GM12864 (cell line): ENCODE results near the gene TADA1.

Experiments used
- DNase-seq: peaks from one replicate; pipeline ENCODE4 v3.0.0-alpha.2; 2011; ENCODE audit warnings: low read depth
- H3K4me3 ChIP-seq: 2 replicates; pipeline ENCODE4 v1.5.1; 2011; ENCODE audit warnings: mild to moderate bottlenecking, low read depth, low read length, control low read depth
- CTCF ChIP-seq: IDR thresholded peaks from 2 replicates; pipeline ENCODE4 v1.5.1; 2011; ENCODE audit warnings: low read depth, mild to moderate bottlenecking, moderate library complexity, low read length, control low read depth, inconsistent platforms; ENCODE audit errors: missing control alignments

TADA1 gene

DNA sequence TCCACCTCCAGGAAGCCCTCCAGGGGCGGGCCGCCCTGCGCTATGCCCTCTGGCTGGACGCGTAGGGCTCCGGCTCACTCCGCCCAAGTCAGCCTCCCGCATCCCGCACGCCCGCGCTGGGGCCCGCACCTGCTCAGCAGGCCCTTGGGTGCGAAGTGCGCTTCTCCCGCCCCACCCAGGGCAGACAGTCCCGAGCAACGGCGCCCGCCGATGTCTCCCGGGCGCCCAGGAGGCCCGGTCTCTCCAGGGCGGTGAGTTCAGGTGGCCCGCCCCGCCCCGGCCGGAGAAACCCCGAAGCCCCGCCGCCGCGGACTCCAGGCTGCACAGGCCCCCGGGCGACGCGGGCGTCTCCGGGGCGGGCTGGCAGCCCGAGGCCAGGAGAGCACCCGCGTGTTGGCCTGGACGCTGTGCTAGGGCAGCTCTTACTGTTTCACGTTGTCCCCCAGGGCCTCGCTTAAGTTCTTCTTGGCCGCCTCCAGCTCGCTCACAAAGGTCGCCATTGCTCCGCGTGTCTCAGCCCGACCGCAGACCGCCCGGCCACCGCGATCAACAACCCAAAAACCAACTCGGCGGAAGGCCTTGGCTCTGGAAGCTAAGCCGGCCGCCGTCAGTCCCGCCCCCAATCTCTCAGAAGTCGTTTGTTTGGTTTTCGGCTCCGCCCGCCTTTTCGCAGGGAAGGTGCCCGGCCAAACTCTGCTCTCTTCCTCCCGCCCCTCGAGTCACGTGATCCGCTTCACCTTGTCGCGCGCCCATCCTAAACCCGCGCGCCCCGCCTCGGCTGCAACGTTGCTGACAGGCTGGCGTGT, at the start of gene TADA1:
Gene TADA1, minus strand, starts transcription at position 531 of the 806 bp plus-strand sequence. Its CDS starts 31 bp downstream, at position 500.
- peak within 1 kb of the TSS; percentile 84 for H3K4me3 ChIP-seq
- DNase-seq: peak; percentile 95
- TF ChIP-seq CTCF: no peak

- TF ChIP-seq CTCF: no peak
- DNase-seq: peak; percentile 13
- no peak overlapping the region for H3K4me3 ChIP-seq
Observed at GRCh38 chr1:166924823-166925541, 48.9 kb upstream of the TADA1 start.

DNA sequence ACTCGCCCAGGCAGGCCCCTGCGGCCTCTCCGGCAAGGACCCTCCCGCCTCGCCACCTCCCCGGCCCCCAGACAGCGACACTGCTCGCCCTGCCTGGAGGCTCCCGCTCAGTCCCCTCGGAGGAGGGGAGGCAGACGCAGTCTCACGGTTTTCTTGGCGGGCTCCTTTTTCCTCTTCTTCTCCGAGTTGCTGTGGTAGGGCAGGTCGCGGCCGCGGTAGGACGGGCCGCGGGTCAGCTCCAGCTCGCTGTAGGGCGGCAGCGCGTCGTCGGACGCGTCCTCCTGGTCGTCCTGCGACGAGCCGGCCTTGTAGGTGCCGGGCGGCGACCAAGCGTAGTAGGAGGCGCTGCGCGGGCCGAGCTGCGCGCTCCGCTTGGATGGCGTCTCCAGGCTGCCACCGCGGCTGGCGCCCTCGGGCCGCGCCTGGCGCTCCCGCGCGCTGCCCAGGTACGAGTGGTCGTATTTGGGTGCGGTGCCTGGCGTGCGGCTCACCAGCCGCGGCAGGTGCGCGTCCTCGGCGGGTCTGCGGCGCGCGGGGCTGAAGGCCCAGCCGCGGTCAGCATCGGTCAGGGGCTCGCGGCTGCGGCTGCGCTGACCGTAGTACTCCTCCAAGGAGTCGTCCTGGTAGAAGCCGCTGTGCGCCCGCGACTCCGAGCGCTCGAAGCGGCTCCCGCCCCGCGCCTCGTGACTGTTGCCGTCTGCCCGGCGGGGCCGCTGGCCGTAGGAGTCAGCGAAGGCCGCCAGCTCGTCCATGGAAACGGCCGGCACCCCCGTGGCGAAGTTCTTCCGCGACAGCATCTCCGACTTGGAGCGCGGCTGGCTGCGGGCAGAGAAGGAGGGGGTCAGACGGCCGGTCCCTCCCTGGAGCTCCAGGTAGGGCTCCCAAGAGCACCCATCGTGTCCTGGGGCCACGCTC, 44.8 kb upstream of the TADA1 start:
- no peak overlapping the region for H3K4me3 ChIP-seq
- DNase-seq: no peak
- no peak for TF ChIP-seq CTCF

GRCh38 chr1:166918956-166919316, 42.9 kb upstream of the TADA1 start:
- no peak for TF ChIP-seq CTCF
- DNase-seq: no peak

DNA sequence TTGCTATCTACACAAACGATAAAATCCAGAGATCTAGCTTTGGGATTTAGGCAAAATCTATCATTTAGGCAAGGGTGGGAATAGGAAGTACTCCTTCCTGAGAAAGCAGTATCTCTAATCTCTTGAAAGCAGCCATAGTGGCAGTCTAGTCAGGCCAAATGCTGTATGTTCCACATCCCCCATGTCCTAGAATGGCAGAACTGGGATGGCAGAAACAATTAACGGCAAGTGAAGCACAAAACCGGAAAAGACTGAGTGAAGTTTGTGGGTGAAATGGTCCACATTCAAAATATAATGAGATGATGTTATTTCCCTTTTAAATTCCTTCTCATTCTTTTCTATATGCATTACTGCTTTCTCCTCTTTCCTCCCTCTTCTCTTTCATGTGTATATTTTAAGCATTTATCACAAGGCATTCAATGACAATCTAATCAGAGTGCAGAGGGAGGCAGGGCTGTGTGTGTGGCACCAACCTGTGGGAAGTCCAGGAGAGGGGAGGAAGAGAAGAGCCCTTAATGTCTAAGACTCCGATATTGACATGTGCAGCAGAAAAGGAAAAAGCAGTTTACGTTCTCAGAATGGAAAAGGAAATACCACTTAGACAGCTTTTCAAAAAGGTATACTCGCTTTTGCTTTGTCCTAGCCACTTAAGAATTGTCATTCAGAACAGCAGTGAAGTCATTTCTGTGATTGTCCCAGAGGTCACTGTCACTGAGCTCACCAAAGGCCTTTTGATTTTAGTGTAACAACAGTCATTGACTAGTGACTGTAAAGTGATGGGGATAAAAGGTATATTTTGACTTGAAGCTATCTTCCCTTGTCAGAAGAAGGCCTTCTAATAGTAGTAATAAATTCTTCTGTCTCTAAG, 42.3 kb upstream of the TADA1 start:
- TF ChIP-seq CTCF: no peak
- no peak for DNase-seq
- no peak overlapping the region for H3K4me3 ChIP-seq

More at GRCh38 chr1:166918956-166919316, 42.9 kb upstream of the TADA1 start:
- no peak overlapping the region for H3K4me3 ChIP-seq

DNA sequence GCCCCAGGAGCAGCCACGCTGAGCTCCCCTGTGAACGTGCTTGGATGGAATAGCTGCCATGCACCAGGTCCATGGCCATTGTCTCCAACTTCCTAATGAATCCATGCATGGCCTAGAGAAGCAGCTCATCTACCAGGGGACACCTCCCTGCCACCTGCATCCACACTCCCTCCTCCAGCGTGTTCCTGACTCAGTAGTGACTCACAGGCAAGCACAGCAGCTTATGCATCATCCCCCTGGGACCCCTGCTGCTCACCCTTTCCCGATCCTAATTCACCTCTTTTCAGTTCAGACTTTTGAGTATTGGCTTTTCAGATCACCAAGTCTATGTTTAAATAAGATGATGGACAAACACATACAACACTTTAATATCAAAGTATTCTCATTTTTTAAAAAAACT, 39.9 kb upstream of the TADA1 start:
- DNase-seq: no peak
- H3K4me3 ChIP-seq: no peak overlapping the region
- TF ChIP-seq CTCF: no peak
